HepG2 (cell line): ENCODE results near the gene SMLR1. TPM values are rescaled to one million over a fixed set of nuclear protein-coding genes. Genes with fewer than 3 reads are reported as not detected.

Source experiments
- ATAC-seq: fragments of 200-7000 bp; cut with Tn5 transposase; 3 replicates; pipeline ENCODE4 v1.9.1; 2020; ENCODE audit warnings: mild to moderate bottlenecking, moderate library complexity
- BruUV-seq: library from RNA; stranded (reverse); fragments of 400-500 nt; replicated peaks from 2 replicates; lab custom pipeline; 2021; lab: Mats Ljungman, UMichigan
- CTCF ChIA-PET: fragments of 300-600 bp; formaldehyde crosslinking; extraction: SDS; loops from one replicate; lab custom pipeline; 2021; ENCODE audit warnings: low total read pairs, inconsistent platforms, low intra/inter-chr PET ratio; lab: Yijun Ruan, JAX
- POLR2A ChIA-PET: fragments of 350-600 bp; sonication (Branson Sonifier 250); formaldehyde crosslinking; loops from one replicate; lab custom pipeline; 2020; ENCODE audit warnings: antibody characterized with exemption, inconsistent platforms; lab: Yijun Ruan, JAX
- DNase-seq: peaks from one replicate; pipeline ENCODE4 v3.0.0-alpha.2; 2015; ENCODE audit warnings: low spot score
- FAIRE-seq: peaks from 3 replicates; lab custom pipeline; 2011; peaks lifted over from hg19 to GRCh38; lab: Jason Lieb, UNC
- H2AFZ ChIP-seq: one replicate; pipeline ENCODE4 v1.6.1; 2011; ENCODE audit warnings: low read length, inconsistent platforms
- H3K27ac ChIP-seq: fragments of 300-600 bp; 3 replicates; pipeline ENCODE4 v1.8.0; 2011; ENCODE audit warnings: mixed run types, mild to moderate bottlenecking, mixed read lengths, low read length, inconsistent platforms; ENCODE audit not compliant: insufficient read depth; ENCODE audit errors: extremely low read length
- H3K27me3 ChIP-seq, 2 experiments: fragments of 200-600 bp in 1 of 2; 2 replicates in 1 of 2; 3 replicates in 1 of 2; pipeline versions ENCODE4 v1.6.0 to v1.8.0; 2011; ENCODE audit warnings: low read length in 2 of 2, mild to moderate bottlenecking in 2 of 2, moderate library complexity in 2 of 2, inconsistent platforms in 1 of 2; ENCODE audit not compliant: insufficient read depth in 2 of 2, control insufficient read depth in 1 of 2
- H3K36me3 ChIP-seq, 2 experiments: fragments of 200-600 bp in 1 of 2; replicated peaks in 1 of 2; 2 replicates in 1 of 2; 3 replicates in 1 of 2; pipeline versions ENCODE4 v1.5.1 to v1.8.0; 2011; ENCODE audit warnings: low read length in 2 of 2, inconsistent platforms in 1 of 2; ENCODE audit not compliant: insufficient read depth in 2 of 2, control insufficient read depth in 1 of 2
- H3K4me1 ChIP-seq: 2 replicates; pipeline ENCODE4 v1.5.1; 2012; ENCODE audit warnings: low read length, inconsistent platforms; ENCODE audit not compliant: insufficient read depth
- H3K4me2 ChIP-seq: 2 replicates; pipeline ENCODE4 v1.6.0; 2011; ENCODE audit warnings: low read depth, low read length, inconsistent platforms
- H3K4me3 ChIP-seq, 3 experiments: fragments of 200-600 bp in 1 of 3; sonication (generic), shearing (Covaris generic) in 1 of 3; replicated peaks in 1 of 3; 2 replicates each; pipeline ENCODE4 v1.5.1; 2011 to 2016; ENCODE audit warnings: low read length in 3 of 3, inconsistent platforms in 2 of 3, low read depth in 2 of 3, mild to moderate bottlenecking in 2 of 3, control low read depth in 1 of 3, mixed read lengths in 1 of 3; ENCODE audit not compliant: insufficient read depth in 1 of 3
- H3K79me2 ChIP-seq: one replicate; pipeline ENCODE4 v1.6.1; 2011; ENCODE audit warnings: low read length, inconsistent platforms; ENCODE audit not compliant: insufficient read depth
- H3K9ac ChIP-seq: 2 replicates; pipeline ENCODE4 v1.6.0; 2011; ENCODE audit warnings: mild to moderate bottlenecking, low read depth, low read length, inconsistent platforms; ENCODE audit not compliant: insufficient read depth
- H3K9me3 ChIP-seq: 2 replicates; pipeline ENCODE4 v1.5.1; 2012; ENCODE audit warnings: mild to moderate bottlenecking, low read length
- H4K20me1 ChIP-seq: 2 replicates; pipeline ENCODE4 v1.6.0; 2011; ENCODE audit warnings: inconsistent platforms, mild to moderate bottlenecking, low read length, moderate library complexity; ENCODE audit not compliant: insufficient read depth
- MAFK ChIP-seq, 2 experiments: IDR thresholded peaks in 1 of 2; conservative IDR thresholded peaks in 1 of 2; 2 replicates each; pipeline ENCODE4 v1.6.1; 2011; ENCODE audit warnings: improper control_type of control experiment in 2 of 2, low read length in 2 of 2
- MYC ChIP-seq: sonication (generic); formaldehyde crosslinking; IDR thresholded peaks from 2 replicates; pipeline ENCODE4 v1.9.0; 2021; ENCODE audit warnings: missing genetic modification reagents, borderline replicate concordance
- ZNF660 ChIP-seq: sonication (generic); formaldehyde crosslinking; IDR thresholded peaks from 2 replicates; pipeline ENCODE4 v1.5.1; 2020; ENCODE audit warnings: mild to moderate bottlenecking, low read depth, missing genetic modification reagents, borderline replicate concordance
- WGBS: methylation state at CpG from one replicate; pipeline ENCODE4 v1.1.6; 2017; ENCODE audit warnings: low lambda C conversion rate; 5-methylcytosine and 5-hydroxymethylcytosine counted together
- in situ Hi-C: cut with HindIII; loops from 2 replicates; pipeline ENCODE4 v1.10.0; 2017; ENCODE audit warnings: low pct_unique_long_range_greater_than_20kb; ENCODE audit not compliant: extremely low pct_ligation_motif_present
- intact Hi-C: fragments of 100-400 bp; cut with micrococcal nuclease; formaldehyde crosslinking; loops from one replicate; pipeline ENCODE4 v1.10.0; 2022; ENCODE audit not compliant: unreplicated experiment
- polyA plus RNA-seq, 8 experiments: library from polyadenylated mRNA; depleted of rRNA in 3 of 8; stranded (reverse) in 7 of 8; unstranded in 1 of 8; fragments of >200 nt; fragmentation: Illumina TruSeq in 4 of 8; extraction: Trizol in 4 of 8; gene quantifications; 2 replicates each; pipeline versions ENCODE4 v1.2.1 to v1.2.3, GENCODE V29; 2011 to 2016; ENCODE audit warnings: low read depth in 4 of 8, missing spikeins in 1 of 8, mixed read lengths in 1 of 8; ENCODE audit not compliant: insufficient read depth in 1 of 8
- total RNA-seq, 5 experiments: library from RNA; depleted of rRNA; stranded (reverse); fragments of >200 nt; fragmentation: Illumina TruSeq; extraction: Trizol; gene quantifications; 2 replicates each; pipeline ENCODE4 v1.2.3, GENCODE V29; 2016; ENCODE audit warnings: low read depth in 1 of 5
- TF ChIP-seq, protein P1 (sequence below): IDR thresholded peaks from 2 replicates; pipeline ENCODE4 v1.6.1; 2016; ENCODE audit warnings: low read depth, control low read depth
- TF ChIP-seq, protein P2 (sequence below): sonication (generic); formaldehyde crosslinking; IDR thresholded peaks from 2 replicates; pipeline ENCODE4 v1.8.1; 2022; ENCODE audit warnings: low read depth, mild to moderate bottlenecking, missing genetic modification reagents

SMLR1 gene
- total and polyA plus RNA-seq, 2 of the 13 experiments (the other 11 are each of a cell fraction or from before 2014, with no cell fraction given) = 41.8 to 104 TPM

DNA sequence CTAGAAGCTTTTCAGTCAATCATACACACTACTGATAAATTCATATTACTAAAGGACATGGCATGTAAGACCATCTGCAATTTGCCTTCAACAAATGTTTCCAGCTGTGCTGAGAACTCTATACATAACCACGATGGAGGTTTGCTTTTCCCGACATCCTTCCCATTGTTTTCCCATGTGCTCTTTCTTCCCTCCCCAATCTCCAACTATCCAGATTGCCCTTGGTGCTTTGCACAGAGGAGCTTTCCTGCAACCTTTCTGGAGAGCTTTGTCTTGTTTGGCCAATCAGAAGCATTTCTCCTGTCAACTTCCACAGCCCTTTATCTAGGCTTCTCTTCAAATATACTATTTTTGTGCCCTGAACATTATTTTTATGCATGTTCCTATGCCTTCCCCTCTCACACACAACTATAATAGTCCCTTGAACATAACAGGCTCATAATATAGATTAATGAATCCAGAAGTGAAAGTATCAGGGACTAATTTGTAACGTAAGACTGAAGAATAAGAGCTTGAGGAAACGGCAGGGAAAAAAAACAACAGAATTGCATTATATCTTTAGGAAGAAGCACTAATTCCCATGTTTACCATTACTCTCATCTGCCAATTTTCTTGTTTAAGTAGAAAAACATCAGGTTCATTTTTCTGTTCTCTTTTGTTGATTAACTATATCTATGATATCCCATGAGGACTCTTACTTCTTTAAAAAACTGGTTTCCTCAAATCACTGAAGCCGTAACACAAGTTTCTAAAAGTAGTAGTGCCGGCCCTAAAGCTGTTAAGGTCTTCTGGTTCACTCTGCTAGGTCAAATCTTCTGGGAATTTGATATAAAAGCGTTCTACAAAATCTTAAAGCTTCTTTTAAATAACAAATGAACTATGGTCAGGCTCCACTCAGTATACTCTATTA lies 20.1 kb downstream of the SMLR1 start:
- no peak for ATAC-seq
- TF ChIP-seq MYC (CRISPR knock-in tag) (no peak), ZNF660 (CRISPR knock-in tag) (no peak)
- TF ChIP-seq, protein P1, sequence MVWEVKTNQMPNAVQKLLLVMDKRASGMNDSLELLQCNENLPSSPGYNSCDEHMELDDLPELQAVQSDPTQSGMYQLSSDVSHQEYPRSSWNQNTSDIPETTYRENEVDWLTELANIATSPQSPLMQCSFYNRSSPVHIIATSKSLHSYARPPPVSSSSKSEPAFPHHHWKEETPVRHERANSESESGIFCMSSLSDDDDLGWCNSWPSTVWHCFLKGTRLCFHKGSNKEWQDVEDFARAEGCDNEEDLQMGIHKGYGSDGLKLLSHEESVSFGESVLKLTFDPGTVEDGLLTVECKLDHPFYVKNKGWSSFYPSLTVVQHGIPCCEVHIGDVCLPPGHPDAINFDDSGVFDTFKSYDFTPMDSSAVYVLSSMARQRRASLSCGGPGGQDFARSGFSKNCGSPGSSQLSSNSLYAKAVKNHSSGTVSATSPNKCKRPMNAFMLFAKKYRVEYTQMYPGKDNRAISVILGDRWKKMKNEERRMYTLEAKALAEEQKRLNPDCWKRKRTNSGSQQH (CRISPR knock-in tag) = no peak
- Histone ChIP-seq H3K4me3 (no peak overlapping the region), H3K27me3 (no peaks in the 10 kb centered on the region), H4K20me1 (no peaks in the 10 kb centered on the region), H3K36me3 (no peaks in the 10 kb centered on the region; a peak in 2 of 5 replicates), H3K79me2 (no peaks in the 10 kb centered on the region), H3K4me2 (no peak overlapping the region), H3K9me3 (no peaks in the 10 kb centered on the region), H3K27ac (no peak overlapping the region), H2AFZ (no peak overlapping the region), H3K9ac (no peak overlapping the region), H3K4me1 (peaks cover 58% of the 10 kb centered on the region)
- intact Hi-C loops = loop anchor here (10.0 kb wide), 1 partner anchor 552 kb away; no protein-coding TSS in a partner anchor
- ChIA-PET POLR2A (interaction anchor here (0.7 kb wide), 1 partner anchor 20 kb away, joined by 3 read pairs; the partner anchor contains the start of gene SMLR1), CTCF (no interaction called here)
- FAIRE-seq = no peak
- no TSS peak for BruUV-seq
- WGBS = 98% methylated on average over 7 of the region's 7 CpGs
- DNase-seq = no peak
- in situ Hi-C loops = loop anchor here (10.0 kb wide), 1 partner anchor 482 kb away; the partner anchor contains the start of gene TMEM200A

DNA sequence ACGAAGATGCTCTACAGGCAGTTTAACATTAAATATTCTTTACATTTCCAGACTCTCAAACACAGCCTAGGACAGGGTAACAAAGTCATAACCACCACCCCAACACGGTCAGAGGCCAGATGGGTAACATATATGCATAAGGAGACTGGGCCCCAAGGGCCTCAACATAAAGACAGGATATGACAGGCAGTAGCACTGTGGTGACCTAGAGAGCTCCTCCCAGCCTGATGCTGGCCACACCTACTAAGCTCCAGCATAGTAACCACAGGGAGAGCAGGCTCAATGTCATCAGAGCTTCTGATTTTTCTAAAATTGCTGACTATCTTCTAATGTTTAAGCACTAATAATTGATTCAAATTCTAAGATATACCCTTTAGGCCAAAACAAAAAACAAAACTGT lies 21.7 kb downstream of the SMLR1 start:
- FAIRE-seq = no peak
- WGBS = 100% methylated on average over 2 of the region's 2 CpGs
- no peaks in the 10 kb centered on the region for H3K79me2 ChIP-seq
- H3K4me1 ChIP-seq = peaks cover 65% of the 10 kb centered on the region
- no peaks in the 10 kb centered on the region for H3K9me3 ChIP-seq
- in situ Hi-C loops = loop anchor here (10.0 kb wide), 1 partner anchor 484 kb away; the partner anchor contains the start of gene TMEM200A
- intact Hi-C loops = loop anchor here (10.0 kb wide), 1 partner anchor 554 kb away; no protein-coding TSS in a partner anchor
- no peaks in the 10 kb centered on the region for H4K20me1 ChIP-seq
- H3K4me3 ChIP-seq = no peak overlapping the region
- ATAC-seq = peak; percentile 7; the same call in 2 of the 3 replicates
- no peak overlapping the region for H3K27ac ChIP-seq
- H3K27me3 ChIP-seq = no peaks in the 10 kb centered on the region
- TF ChIP-seq MAFK (conservative IDR thresholded peaks at IDR 0.05 in 1 of 2, IDR thresholded peaks at IDR 0.05 in 1 of 2; ENCODE audit: low read length in 2 of 2) = peak; percentile 9 to 29; a peak in 1 of 4 replicates
- TF ChIP-seq, protein P2, sequence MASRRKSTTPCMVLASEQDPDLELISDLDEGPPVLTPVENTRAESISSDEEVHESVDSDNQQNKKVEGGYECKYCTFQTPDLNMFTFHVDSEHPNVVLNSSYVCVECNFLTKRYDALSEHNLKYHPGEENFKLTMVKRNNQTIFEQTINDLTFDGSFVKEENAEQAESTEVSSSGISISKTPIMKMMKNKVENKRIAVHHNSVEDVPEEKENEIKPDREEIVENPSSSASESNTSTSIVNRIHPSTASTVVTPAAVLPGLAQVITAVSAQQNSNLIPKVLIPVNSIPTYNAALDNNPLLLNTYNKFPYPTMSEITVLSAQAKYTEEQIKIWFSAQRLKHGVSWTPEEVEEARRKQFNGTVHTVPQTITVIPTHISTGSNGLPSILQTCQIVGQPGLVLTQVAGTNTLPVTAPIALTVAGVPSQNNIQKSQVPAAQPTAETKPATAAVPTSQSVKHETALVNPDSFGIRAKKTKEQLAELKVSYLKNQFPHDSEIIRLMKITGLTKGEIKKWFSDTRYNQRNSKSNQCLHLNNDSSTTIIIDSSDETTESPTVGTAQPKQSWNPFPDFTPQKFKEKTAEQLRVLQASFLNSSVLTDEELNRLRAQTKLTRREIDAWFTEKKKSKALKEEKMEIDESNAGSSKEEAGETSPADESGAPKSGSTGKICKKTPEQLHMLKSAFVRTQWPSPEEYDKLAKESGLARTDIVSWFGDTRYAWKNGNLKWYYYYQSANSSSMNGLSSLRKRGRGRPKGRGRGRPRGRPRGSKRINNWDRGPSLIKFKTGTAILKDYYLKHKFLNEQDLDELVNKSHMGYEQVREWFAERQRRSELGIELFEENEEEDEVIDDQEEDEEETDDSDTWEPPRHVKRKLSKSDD (CRISPR knock-in tag) = no peak
- DNase-seq = no peak
- no peak overlapping the region for H3K4me2 ChIP-seq
- ChIA-PET CTCF (no interaction called here), POLR2A (no interaction called here)
- no peak overlapping the region for H2AFZ ChIP-seq
- BruUV-seq = no TSS peak
- no peaks in the 10 kb centered on the region; a peak in 2 of 5 replicates for H3K36me3 ChIP-seq
- H3K9ac ChIP-seq = no peak overlapping the region
